Liver (tissue), 3 donors: ENCODE data around the gene DNMBP.
"Not testable (repeated sequence)": the region's sequence is repeated elsewhere in the genome, so short reads cannot be mapped to it uniquely, and the experiment has no call there.

Experiments used
- ATF3 ChIP-seq: IDR thresholded peaks from 2 replicates; pipeline ENCODE4 v1.6.1; 2016; ENCODE audit warnings: antibody characterized with exemption
- CTCF ChIP-seq: fragments of 150-350 bp; IDR thresholded peaks from 2 replicates; pipeline ENCODE4 v1.5.1; 2017; ENCODE audit warnings: improper control_type of control experiment, low read depth, low read length; ENCODE audit not compliant: missing input control
- RAD21 ChIP-seq, 2 donors: IDR thresholded peaks; 2 replicates each; pipeline ENCODE4 v1.6.1; 2016; ENCODE audit warnings: antibody characterized with exemption in 2 of 2, mild to moderate bottlenecking in 2 of 2
- REST ChIP-seq: IDR thresholded peaks from 2 replicates; pipeline ENCODE4 v1.6.1; 2016; ENCODE audit warnings: antibody characterized with exemption, mild to moderate bottlenecking
- YY1 ChIP-seq: IDR thresholded peaks from 2 replicates; pipeline ENCODE4 v1.6.1; 2016; ENCODE audit warnings: antibody characterized with exemption, mild to moderate bottlenecking
- TF ChIP-seq, protein P1 (sequence below): IDR thresholded peaks from 2 replicates; pipeline ENCODE4 v1.6.1; 2016; ENCODE audit warnings: antibody characterized with exemption
- donor health status: healthy.
- donor health status: healthy.

GRCh38 chr10:99953510-99953909 lies 56.2 kb downstream of the DNMBP start:
- TF ChIP-seq CTCF; ATF3; YY1; REST; RAD21 (IDR thresholded peaks at IDR 0.05): not testable (repeated sequence)
- TF ChIP-seq, protein P1, sequence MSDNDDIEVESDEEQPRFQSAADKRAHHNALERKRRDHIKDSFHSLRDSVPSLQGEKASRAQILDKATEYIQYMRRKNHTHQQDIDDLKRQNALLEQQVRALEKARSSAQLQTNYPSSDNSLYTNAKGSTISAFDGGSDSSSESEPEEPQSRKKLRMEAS = not testable (repeated sequence)
